Central memory CD8-positive, alpha-beta T cell (primary cell): ENCODE measurements around the gene MED12L.
"Not testable (repeated sequence)": the region's sequence is repeated elsewhere in the genome, so short reads cannot be mapped to it uniquely, and the experiment has no call there.

Experiments
- ATAC-seq: fragments of 150-1000 bp; cut with Tn5 transposase; replicated peaks from 2 replicates; pipeline ENCODE4 v1.10.0; 2022; ENCODE audit warnings: mild to moderate bottlenecking, moderate FRiP score, moderate number of reproducible peaks; ENCODE audit not compliant: poor library complexity, severe bottlenecking; ENCODE audit errors: extremely low read depth
- DNase-seq, 2 donors: peaks; one replicate each; pipeline ENCODE4 v3.0.0; 2021; ENCODE audit warnings: low spot score in 2 of 2
- H3K27ac Mint-ChIP-seq: one replicate; pipeline ENCODE4 v1.8.0; 2022; ENCODE audit warnings: low read depth, mild to moderate bottlenecking, moderate library complexity, mixed read lengths
- H3K27me3 Mint-ChIP-seq: one replicate; pipeline ENCODE4 v1.8.0; 2022; ENCODE audit warnings: mixed read lengths
- H3K36me3 Mint-ChIP-seq: one replicate; pipeline ENCODE4 v1.8.0; 2022; ENCODE audit warnings: mild to moderate bottlenecking, moderate library complexity, mixed read lengths; ENCODE audit not compliant: insufficient read depth
- H3K4me1 Mint-ChIP-seq: one replicate; pipeline ENCODE4 v1.8.0; 2022; ENCODE audit warnings: mixed read lengths
- H3K4me3 Mint-ChIP-seq: one replicate; pipeline ENCODE4 v1.8.0; 2022; ENCODE audit warnings: mild to moderate bottlenecking, moderate library complexity, mixed read lengths
- H3K9me3 Mint-ChIP-seq: one replicate; pipeline ENCODE4 v1.8.0; 2022; ENCODE audit warnings: mixed read lengths

The MED12L gene

DNA sequence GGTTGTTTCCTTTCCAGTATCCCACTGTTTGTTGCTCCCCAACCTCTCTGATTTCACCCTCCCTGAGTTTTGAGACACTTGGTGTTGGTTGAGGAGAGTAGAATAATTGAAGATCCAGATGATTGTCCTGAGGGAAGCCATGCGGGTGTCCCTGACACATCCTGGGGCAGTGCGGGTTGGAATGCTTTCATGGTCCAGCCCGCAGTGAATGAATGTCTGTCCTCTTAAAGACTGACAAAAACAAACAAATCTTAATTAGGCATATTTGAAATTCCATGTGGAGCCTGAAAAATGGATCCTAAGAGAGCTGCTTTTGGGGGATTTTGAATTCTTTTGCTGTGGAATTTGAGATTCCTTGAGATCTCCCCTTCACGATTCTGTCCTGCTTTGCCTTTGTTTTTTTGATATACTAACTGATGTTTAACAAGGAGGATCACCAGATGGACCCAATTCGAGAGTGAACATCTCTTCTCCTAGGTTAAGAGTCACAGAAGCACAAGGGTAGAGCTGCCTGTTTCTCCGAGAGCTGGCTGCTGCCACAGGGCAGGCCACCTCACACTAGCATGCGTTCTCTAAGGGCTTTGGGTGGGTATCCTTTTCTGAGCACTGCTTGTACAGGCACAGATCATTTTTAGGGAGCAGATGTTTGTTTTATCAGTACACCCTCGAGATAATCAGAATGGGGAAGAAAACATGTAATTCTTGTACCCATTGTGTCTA, 70.1 kb downstream of the MED12L start:
- no peak overlapping the region for H3K4me3 Mint-ChIP-seq
- no peaks in the 10 kb centered on the region for H3K36me3 Mint-ChIP-seq
- no peak overlapping the region for H3K27ac Mint-ChIP-seq
- no peaks in the 10 kb centered on the region for H3K9me3 Mint-ChIP-seq
- DNase-seq (no peak), ATAC-seq (no peak)
- H3K4me1 Mint-ChIP-seq = no peaks in the 10 kb centered on the region
- peaks cover 26% of the 10 kb centered on the region for H3K27me3 Mint-ChIP-seq

DNA sequence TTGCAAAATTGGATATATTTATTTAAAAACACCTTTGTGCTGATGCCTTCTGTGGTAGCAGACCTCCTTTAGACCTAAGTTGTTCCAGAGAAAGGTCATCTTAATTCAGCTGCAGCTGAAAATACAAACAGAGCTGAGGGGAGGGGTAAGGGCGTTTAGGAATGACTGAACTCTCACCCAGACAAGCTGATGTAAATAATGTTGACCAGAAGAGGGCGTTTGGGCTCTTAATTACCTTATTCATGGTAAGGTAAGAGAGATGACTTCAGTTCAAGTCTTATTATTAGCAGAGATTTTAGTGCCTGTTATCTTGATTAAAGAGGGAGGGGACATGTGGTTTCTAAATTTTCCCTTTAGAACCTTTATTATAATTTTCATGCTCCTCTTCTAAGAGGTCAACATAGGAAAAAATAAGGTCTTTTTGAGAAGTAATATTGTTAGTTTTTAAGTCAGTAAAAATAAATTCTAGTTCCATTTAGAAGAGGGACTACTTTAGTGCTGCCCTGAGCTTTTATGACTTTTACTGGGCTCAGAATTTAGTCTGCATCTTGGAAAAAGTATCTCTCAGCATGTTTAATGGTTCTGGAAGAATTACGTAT, 71.3 kb downstream of the MED12L start:
- Mint-ChIP-seq H3K9me3 (no peaks in the 10 kb centered on the region), H3K4me1 (no peaks in the 10 kb centered on the region), H3K27me3 (peaks cover 26% of the 10 kb centered on the region), H3K36me3 (no peaks in the 10 kb centered on the region), H3K4me3 (no peak overlapping the region), H3K27ac (no peak overlapping the region)
- peak; percentile 72 for ATAC-seq
- no peak for DNase-seq

DNA sequence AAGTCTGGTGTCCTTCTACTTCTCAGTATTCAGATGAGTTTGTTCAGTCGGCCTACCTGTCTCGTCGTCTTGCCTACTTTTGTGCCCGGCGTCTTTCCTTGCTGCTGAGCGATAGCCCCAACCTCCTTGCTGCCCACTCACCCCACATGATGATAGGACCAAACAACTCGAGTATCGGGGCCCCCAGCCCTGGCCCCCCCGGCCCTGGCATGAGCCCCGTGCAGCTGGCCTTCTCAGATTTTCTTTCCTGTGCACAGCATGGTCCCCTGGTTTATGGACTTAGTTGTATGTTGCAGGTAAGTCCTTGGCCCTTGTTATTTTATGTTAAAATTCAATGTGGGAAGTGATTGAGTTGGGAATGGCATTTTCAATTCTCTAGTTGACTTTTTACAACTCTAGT, 74.3 kb downstream of the MED12L start:
- Mint-ChIP-seq H3K27ac (no peak overlapping the region), H3K27me3 (peaks cover 22% of the 10 kb centered on the region), H3K36me3 (no peaks in the 10 kb centered on the region), H3K4me1 (no peaks in the 10 kb centered on the region), H3K4me3 (no peak overlapping the region), H3K9me3 (no peaks in the 10 kb centered on the region)
- ATAC-seq (no peak), DNase-seq (no peak)

DNA sequence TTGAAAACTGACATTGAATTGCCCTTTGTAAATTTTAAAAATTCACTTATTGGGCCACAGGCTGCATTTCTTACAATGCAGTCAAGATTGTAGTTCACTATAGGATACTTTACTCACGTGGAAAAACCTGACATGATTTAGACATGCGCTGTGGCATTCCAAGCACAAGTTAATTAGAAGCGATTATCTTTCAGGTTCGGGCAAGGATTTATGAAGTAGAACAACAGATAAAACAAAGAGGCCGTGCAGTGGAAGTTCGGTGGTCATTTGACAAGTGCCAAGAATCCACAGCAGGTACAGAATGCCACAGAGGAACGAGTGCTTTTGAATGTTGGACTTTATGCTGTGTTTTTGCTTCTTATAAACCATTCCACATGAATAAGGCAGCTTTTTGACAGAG, 79.8 kb downstream of the MED12L start:
- ATAC-seq (no peak), DNase-seq (no peak)
- Mint-ChIP-seq H3K4me3 (no peak overlapping the region), H3K9me3 (no peaks in the 10 kb centered on the region), H3K4me1 (peaks cover 8% of the 10 kb centered on the region), H3K27ac (no peak overlapping the region), H3K36me3 (peaks cover 3% of the 10 kb centered on the region), H3K27me3 (peaks cover 8% of the 10 kb centered on the region)

DNA sequence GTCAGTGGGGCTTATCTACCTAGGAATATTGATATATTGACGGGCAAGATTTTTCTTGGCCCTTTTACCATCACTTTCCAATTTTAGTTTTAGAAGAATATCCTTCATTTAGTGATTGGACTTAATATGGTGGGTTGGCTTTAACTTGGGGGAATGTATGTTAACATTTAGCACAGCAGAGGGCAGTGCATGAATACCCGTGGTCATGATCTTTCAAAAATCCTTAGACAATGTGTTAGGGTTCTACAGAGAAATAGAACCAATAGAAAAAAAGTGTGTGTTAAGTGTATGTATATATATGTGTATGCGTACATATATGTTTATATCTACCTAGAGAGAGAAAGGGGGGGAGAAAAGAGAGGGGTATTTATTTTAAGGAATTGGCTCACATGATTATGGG, 80.7 kb downstream of the MED12L start:
- DNase-seq = no peak
- Mint-ChIP-seq H3K9me3 (no peaks in the 10 kb centered on the region), H3K36me3 (peaks cover 6% of the 10 kb centered on the region), H3K27ac (no peak overlapping the region), H3K27me3 (no peaks in the 10 kb centered on the region), H3K4me3 (no peak overlapping the region), H3K4me1 (peaks cover 17% of the 10 kb centered on the region)
- ATAC-seq = no peak

DNA sequence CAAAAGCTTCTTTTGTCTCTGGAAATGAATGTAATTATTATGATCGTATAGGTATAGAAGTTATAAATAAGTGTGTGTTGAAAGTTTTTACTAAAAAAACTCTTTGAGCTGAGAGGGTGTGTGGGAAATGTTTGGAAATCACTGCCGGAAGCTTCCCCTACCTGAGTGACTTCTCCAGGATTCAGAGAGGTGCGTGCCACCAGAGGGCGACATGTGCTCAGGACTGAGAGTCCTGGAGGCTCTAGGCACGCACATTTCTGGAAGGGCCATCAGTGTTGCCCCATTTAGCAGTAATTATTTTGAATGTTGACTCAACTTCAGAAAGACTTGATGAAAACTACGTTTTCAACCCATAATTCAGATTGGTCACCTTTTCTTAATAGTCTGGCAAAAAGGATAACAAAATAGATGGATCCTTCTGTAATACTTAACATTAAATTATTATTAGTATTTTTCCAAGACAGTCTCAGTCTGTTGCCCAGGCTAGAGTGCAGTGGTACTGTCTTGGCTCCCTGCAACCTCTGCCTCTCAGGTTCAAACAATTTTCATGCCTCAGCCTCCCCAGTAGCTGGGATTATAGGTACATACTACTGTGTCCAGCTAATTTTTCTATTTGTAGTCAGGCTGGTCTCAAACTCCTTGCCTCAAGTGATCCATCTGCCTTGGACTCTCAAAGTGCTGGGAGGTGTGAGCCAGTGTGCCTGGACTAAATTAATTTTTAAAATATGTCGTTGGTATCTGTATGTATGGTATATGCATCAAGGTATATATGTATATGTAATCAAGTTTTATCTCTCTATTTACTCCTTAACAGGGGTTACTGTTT, 83.0 kb downstream of the MED12L start:
- Mint-ChIP-seq H3K36me3 (peaks cover 6% of the 10 kb centered on the region), H3K9me3 (no peaks in the 10 kb centered on the region), H3K27ac (no peak overlapping the region), H3K27me3 (no peaks in the 10 kb centered on the region), H3K4me1 (peaks cover 28% of the 10 kb centered on the region), H3K4me3 (no peak overlapping the region)
- ATAC-seq = peak; percentile 63
- DNase-seq = peak; percentile 62 to 69

DNA sequence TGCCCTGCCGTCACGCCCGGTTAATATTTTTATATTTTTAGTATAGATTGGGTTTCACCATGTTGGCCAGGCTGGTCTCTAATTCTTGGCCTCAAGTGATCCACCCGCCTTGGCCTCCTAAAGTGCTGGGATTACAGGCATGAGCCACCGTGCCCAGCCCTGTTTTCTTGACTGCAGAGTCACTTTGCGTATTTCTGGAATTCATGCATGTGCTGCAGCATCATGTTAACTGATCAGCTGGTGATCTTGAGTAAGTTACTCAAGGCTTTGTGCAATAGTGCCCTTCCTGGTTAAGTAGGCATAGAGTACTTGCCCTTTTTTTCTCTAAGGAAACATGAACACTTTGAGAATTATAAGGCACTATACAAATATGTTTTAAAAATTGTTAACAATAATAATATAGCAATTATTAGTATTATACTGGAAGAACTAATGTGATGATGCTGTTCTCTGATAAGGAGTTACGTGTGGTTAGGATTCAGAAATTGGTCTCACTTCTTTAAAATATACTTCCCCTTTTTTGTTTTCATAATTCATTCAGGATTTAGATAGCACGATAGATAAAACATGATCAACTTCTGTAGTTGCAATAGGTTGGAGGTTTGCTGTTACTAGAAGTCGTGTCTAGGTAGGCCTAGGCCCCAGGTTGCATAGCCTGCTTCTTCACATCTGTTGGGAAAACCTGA, 83.9 kb downstream of the MED12L start:
- DNase-seq (no peak), ATAC-seq (no peak)
- Mint-ChIP-seq H3K4me1 (peaks cover 28% of the 10 kb centered on the region), H3K27ac (peak overlapping the region; percentile 81), H3K27me3 (no peaks in the 10 kb centered on the region), H3K9me3 (no peaks in the 10 kb centered on the region), H3K36me3 (peaks cover 6% of the 10 kb centered on the region), H3K4me3 (no peak overlapping the region)

DNA sequence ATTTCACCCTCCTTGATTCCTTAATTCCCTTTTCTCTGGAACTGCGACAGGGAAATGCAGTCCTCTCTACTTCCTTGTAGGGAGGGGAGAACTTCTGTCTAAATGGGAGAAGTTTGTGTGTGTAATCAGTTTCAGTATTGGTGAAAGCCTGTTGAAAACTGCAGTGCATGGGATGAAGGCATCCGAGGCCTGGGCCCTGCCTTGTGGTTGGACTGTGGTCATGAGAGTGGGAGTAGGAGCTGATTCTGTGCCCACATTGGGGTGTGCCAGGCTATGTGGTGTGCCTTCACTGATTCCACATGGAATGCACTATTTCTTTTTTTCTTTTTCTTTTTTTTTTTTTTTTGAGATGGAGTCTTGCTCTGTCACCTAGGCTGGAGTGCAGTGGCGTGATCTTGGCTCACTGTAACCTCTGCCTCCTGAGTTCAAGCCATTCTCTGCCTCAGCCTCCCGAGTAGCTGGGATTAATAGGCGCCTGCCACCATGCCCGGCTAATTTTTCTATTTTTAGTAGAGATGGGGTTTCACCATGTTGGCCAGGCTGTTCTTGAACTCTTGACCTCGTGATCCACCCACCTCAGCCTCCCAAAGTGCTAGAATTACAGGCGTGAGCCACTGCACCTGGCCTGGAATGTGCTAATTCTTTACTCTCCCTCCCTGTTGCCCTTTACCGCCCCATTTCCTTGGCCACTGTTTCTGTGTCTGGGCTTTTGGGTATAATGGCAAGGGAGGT, 84.7 kb downstream of the MED12L start:
- H3K27me3 Mint-ChIP-seq, H3K9me3 Mint-ChIP-seq, DNase-seq, H3K36me3 Mint-ChIP-seq: not testable (repeated sequence)
- Mint-ChIP-seq H3K27ac (peak overlapping the region; percentile 81), H3K4me3 (peak overlapping the region; percentile 38), H3K4me1 (peaks cover 28% of the 10 kb centered on the region)
- ATAC-seq = peak; percentile 15

DNA sequence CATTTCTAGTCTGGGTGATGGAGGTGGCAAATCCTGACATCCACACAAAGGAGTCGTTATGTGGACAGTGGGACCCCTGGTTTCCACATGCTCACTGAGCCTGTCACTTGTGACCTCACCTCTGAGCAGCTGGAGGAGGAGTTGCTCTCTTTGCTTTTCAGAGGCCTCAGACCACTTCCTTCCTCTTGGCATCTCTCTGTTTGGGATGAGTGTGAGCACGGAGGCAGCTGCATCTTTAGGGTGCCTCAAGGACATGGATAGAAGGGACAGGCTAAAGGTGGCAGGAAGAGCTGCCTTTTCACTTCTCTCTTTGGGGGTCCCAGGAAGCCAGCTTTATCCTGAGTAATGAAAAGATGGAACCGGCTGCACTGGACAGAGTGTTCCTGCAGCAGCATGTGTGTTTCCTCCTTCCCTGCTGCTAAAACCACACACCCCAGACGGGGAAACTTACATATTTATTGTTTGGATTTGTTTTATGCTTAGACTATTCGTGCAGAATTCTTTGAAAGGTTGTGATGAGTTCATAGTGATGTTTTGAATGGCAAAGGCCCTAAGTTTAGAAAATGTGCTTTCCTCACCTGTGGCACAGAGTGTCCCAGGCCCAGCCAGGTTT, 85.8 kb downstream of the MED12L start:
- Mint-ChIP-seq H3K9me3 (no peaks in the 10 kb centered on the region), H3K36me3 (peaks cover 4% of the 10 kb centered on the region), H3K27ac (peak overlapping the region; percentile 81), H3K27me3 (no peaks in the 10 kb centered on the region), H3K4me3 (peak overlapping the region; percentile 38), H3K4me1 (peaks cover 28% of the 10 kb centered on the region)
- DNase-seq (no peak), ATAC-seq (peak; percentile 73)

DNA sequence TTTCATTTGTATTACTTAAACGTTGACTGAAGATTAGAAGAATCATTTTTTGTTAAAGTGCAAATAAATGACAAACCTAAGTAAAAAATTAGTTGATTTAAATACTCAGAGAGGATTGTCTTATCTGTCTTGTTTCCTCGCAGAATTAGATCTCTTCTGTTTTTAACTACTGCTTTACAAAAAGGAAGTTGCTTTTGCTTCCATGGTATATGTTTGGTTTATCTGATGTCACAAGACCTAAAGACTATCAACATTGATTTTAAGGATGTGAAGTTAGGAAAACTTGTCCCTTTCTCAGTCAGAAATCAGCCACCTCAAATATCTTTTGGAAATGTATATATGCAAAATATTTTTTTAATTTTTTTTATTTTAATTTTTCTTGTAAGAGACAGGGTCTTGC, 88.9 kb downstream of the MED12L start:
- no peak for ATAC-seq
- H3K36me3 Mint-ChIP-seq = peaks cover 2% of the 10 kb centered on the region
- H3K4me3 Mint-ChIP-seq = no peak overlapping the region
- no peaks in the 10 kb centered on the region for H3K27me3 Mint-ChIP-seq
- peaks cover 28% of the 10 kb centered on the region for H3K4me1 Mint-ChIP-seq
- no peak for DNase-seq
- no peaks in the 10 kb centered on the region for H3K9me3 Mint-ChIP-seq
- H3K27ac Mint-ChIP-seq = no peak overlapping the region

DNA sequence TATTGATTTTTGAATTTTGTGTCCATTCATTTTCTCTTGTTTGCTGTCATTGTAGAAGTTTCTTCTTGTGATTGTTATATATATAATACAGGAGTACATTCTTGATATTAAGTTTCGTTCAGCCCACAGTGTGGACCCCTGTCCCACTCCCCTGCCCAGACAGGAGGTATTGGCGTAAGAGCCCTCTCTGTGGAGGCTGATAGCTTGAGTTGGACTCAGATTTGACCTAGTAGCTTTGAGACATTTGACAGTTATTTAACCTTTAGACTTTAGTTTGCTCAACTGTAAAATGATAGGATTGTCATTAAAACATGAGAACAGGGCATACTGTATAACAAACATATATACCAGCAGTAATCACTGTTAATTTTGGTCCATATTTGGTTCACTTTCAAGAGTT, 90.5 kb downstream of the MED12L start:
- Mint-ChIP-seq H3K9me3 (no peaks in the 10 kb centered on the region), H3K27ac (no peak overlapping the region), H3K27me3 (no peaks in the 10 kb centered on the region), H3K4me3 (no peak overlapping the region), H3K36me3 (peaks cover 1% of the 10 kb centered on the region), H3K4me1 (peaks cover 13% of the 10 kb centered on the region)
- ATAC-seq = no peak
- no peak for DNase-seq
